ENCODE data around the gene RNF138.
"Not testable (repeated sequence)": the region's sequence is repeated elsewhere in the genome, so short reads cannot be mapped to it uniquely, and the experiment has no call there.

The RNF138 gene

GRCh38 chr18:32096946-32097345 is 5.3 kb downstream of the RNF138 start:
- no peak for DNase-seq

- no peak for DNase-seq
These were observed 12.8 kb downstream of the RNF138 start for GRCh38 chr18:32104516-32104915.

- DNase-seq, result no peak
These were observed 18.3 kb downstream of the RNF138 start for GRCh38 chr18:32110005-32110404.

- DNase-seq, result no peak
These were observed 20.0 kb downstream of the RNF138 start for GRCh38 chr18:32111706-32112105.

GRCh38 chr18:32112826-32113225 is 21.2 kb downstream of the RNF138 start:
- DNase-seq, result no peak

- no peak for DNase-seq
These were observed 22.7 kb downstream of the RNF138 start for GRCh38 chr18:32114293-32114942.

- DNase-seq, result no peak
These were observed 30.4 kb downstream of the RNF138 start for GRCh38 chr18:32122039-32122438.

- DNase-seq, result no peak
These were observed 34.9 kb downstream of the RNF138 start for GRCh38 chr18:32126538-32126937.

- DNase-seq, result no peak
These were observed 44.0 kb downstream of the RNF138 start for GRCh38 chr18:32135625-32136024.

GRCh38 chr18:32138332-32138982 is 46.8 kb downstream of the RNF138 start:
- no peak for DNase-seq

- no peak for DNase-seq
These were observed 48.2 kb downstream of the RNF138 start for GRCh38 chr18:32139835-32140283.

- DNase-seq, result no peak
These were observed 56.7 kb downstream of the RNF138 start for GRCh38 chr18:32148185-32148870.

GRCh38 chr18:32152705-32153448 is 61.2 kb downstream of the RNF138 start:
- DNase-seq, result no peak

- DNase-seq, result no peak
These were observed 65.2 kb downstream of the RNF138 start for GRCh38 chr18:32156855-32157254.

GRCh38 chr18:32157580-32157979 is 65.9 kb downstream of the RNF138 start:
- no peak for DNase-seq

GRCh38 chr18:32158108-32158624 is 66.5 kb downstream of the RNF138 start:
- peak; percentile 11 to 53 (median 28) for DNase-seq

- DNase-seq, result not testable (repeated sequence)
These were observed 67.0 kb downstream of the RNF138 start for GRCh38 chr18:32158631-32159030.

- no peak for DNase-seq
These were observed 68.9 kb downstream of the RNF138 start for GRCh38 chr18:32160547-32160946.

- DNase-seq, result no peak
These were observed 76.5 kb downstream of the RNF138 start for GRCh38 chr18:32167980-32168730.

- DNase-seq, result no peak
These were observed 82.0 kb downstream of the RNF138 start for GRCh38 chr18:32173654-32174053.

GRCh38 chr18:32174719-32175118 is 83.0 kb downstream of the RNF138 start:
- DNase-seq, result no peak

GRCh38 chr18:32175265-32175664 is 83.6 kb downstream of the RNF138 start:
- DNase-seq, result no peak

Measured in activated naive CD4-positive, alpha-beta T cell (primary cell).